Measurements from ENCODE around the gene MRPS2.
"Not testable (repeated sequence)": the region's sequence is repeated elsewhere in the genome, so short reads cannot be mapped to it uniquely, and the experiment has no call there.

DNA sequence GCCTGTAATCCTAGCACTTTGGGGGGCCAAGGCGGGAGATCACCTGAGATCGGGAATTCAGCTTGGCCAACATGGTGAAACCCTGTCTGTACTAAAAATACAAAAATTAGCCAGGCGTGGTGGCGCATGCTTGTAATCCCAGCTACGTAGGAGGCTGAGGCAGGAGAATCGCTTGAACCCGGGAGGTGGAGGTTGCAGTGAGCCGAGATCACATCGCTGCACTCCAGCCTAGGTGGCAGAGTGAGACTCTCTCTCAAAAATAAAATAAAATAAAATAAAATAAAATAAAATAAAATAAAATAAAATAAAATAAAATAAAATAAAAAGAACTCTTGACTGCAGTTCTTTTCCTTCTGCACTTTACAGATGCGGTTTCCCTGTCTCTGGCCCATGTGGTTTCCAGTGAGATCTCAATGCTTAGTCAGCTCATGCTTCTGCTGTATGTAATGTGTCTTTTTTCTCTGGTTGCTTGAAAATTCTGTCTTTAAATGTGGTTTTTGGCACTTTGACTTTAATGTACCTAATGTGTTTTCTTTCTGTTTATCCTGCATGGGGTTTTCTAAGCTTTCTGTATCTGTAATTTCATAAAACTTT, 28.5 kb downstream of the MRPS2 start:
- TF ChIP-seq, protein P1, sequence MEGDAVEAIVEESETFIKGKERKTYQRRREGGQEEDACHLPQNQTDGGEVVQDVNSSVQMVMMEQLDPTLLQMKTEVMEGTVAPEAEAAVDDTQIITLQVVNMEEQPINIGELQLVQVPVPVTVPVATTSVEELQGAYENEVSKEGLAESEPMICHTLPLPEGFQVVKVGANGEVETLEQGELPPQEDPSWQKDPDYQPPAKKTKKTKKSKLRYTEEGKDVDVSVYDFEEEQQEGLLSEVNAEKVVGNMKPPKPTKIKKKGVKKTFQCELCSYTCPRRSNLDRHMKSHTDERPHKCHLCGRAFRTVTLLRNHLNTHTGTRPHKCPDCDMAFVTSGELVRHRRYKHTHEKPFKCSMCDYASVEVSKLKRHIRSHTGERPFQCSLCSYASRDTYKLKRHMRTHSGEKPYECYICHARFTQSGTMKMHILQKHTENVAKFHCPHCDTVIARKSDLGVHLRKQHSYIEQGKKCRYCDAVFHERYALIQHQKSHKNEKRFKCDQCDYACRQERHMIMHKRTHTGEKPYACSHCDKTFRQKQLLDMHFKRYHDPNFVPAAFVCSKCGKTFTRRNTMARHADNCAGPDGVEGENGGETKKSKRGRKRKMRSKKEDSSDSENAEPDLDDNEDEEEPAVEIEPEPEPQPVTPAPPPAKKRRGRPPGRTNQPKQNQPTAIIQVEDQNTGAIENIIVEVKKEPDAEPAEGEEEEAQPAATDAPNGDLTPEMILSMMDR (IDR thresholded peaks at IDR 0.05): not testable (repeated sequence)
- not testable (repeated sequence) for TF ChIP-seq KDM1A (IDR thresholded peaks at IDR 0.05; ENCODE audit: low read depth); MAFK (IDR thresholded peaks at IDR 0.05; ENCODE audit: partially characterized antibody); REST (IDR thresholded peaks at IDR 0.05); NPAS2 (CRISPR knock-in tag; IDR thresholded peaks at IDR 0.05; ENCODE audit: borderline replicate concordance); POLR2A (IDR thresholded peaks at IDR 0.05; ENCODE audit: low read length); MYC (IDR thresholded peaks at IDR 0.05; ENCODE audit: borderline replicate concordance, low read length); RAD21 (conservative IDR thresholded peaks at IDR 0.05 in 1 of 2, IDR thresholded peaks at IDR 0.05 in 1 of 2); SMC3 (IDR thresholded peaks at IDR 0.05)
- TF ChIP-seq, protein P2, sequence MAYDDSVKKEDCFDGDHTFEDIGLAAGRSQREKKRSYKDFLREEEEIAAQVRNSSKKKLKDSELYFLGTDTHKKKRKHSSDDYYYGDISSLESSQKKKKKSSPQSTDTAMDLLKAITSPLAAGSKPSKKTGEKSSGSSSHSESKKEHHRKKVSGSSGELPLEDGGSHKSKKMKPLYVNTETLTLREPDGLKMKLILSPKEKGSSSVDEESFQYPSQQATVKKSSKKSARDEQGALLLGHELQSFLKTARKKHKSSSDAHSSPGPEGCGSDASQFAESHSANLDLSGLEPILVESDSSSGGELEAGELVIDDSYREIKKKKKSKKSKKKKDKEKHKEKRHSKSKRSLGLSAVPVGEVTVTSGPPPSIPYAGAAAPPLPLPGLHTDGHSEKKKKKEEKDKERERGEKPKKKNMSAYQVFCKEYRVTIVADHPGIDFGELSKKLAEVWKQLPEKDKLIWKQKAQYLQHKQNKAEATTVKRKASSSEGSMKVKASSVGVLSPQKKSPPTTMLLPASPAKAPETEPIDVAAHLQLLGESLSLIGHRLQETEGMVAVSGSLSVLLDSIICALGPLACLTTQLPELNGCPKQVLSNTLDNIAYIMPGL (CRISPR knock-in tag; IDR thresholded peaks at IDR 0.05; ENCODE audit: borderline replicate concordance): not testable (repeated sequence)
- TF ChIP-seq, protein P3, sequence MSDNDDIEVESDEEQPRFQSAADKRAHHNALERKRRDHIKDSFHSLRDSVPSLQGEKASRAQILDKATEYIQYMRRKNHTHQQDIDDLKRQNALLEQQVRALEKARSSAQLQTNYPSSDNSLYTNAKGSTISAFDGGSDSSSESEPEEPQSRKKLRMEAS (IDR thresholded peaks at IDR 0.05): not testable (repeated sequence)

Measured in A549 (cell line).